ENCODE data around the gene VAT1L.

VAT1L gene

DNA sequence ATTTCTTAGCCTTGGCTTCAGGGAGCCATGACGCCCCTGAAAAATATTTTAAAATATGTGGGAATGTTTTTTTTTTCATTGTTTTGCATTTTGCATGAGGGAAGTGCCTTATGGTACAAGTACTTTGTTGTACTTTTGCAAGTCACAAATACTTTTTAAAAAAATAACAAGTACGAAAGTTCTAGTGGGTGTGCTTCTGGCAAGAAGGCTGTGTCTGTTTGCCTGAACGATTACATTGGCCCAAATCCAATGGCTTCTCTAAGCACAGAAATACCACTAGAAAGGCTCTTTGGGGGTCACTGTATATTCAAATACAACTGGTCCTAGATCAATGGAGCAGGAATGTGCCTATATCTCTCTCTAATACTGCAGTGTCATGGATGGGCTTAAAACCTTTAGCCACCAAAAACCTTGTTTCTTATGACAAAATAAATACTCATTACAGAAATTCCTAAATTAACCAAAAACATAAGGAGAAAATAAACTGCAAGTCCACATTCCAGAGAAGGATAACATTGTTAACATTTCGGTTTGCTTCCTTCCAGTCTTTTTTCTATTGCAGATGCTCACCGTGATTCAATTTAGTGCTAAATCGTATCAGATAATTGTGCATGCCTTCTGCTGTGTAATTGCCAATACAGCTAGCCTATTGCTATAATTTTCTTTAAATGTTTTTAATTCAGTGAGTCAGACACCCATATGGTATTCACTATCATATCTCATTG is 97.4 kb downstream of the VAT1L start:
- no peak overlapping the region for H3K9ac ChIP-seq (ENCODE audit: low read depth in 1 of 2, low read length in 2 of 2)
- no peak overlapping the region for H3K4me3 ChIP-seq (ENCODE audit: low read depth in 1 of 2, low read length in 2 of 2)
- H3K27ac ChIP-seq (ENCODE audit: low read depth, low read length) = no peak overlapping the region
- no peaks in the 10 kb centered on the region for H3K27me3 ChIP-seq (ENCODE audit: control insufficient read depth in 1 of 2, insufficient read depth in 2 of 2, low read length in 2 of 2)
- no peaks in the 10 kb centered on the region for H3K9me3 ChIP-seq (ENCODE audit: control insufficient read depth in 1 of 2, low read length in 2 of 2)
- H3K4me1 ChIP-seq (ENCODE audit: control insufficient read depth in 1 of 2, insufficient read depth in 2 of 2, low read length in 2 of 2) = no peaks in the 10 kb centered on the region
- no peaks in the 10 kb centered on the region for H3K36me3 ChIP-seq (ENCODE audit: control insufficient read depth in 1 of 2, insufficient read depth in 2 of 2, low read length in 2 of 2)

GRCh38 chr16:77888871-77889270 is 100.5 kb downstream of the VAT1L start:
- H3K9ac ChIP-seq (ENCODE audit: low read depth in 1 of 2, low read length in 2 of 2) = no peak overlapping the region
- H3K9me3 ChIP-seq (ENCODE audit: control insufficient read depth in 1 of 2, low read length in 2 of 2) = no peaks in the 10 kb centered on the region
- H3K36me3 ChIP-seq (ENCODE audit: control insufficient read depth in 1 of 2, insufficient read depth in 2 of 2, low read length in 2 of 2) = no peaks in the 10 kb centered on the region
- no peak overlapping the region for H3K27ac ChIP-seq (ENCODE audit: low read depth, low read length)
- no peak overlapping the region for H3K4me3 ChIP-seq (ENCODE audit: low read depth in 1 of 2, low read length in 2 of 2)
- no peaks in the 10 kb centered on the region for H3K27me3 ChIP-seq (ENCODE audit: control insufficient read depth in 1 of 2, insufficient read depth in 2 of 2, low read length in 2 of 2)
- no peaks in the 10 kb centered on the region for H3K4me1 ChIP-seq (ENCODE audit: control insufficient read depth in 1 of 2, insufficient read depth in 2 of 2, low read length in 2 of 2)

DNA sequence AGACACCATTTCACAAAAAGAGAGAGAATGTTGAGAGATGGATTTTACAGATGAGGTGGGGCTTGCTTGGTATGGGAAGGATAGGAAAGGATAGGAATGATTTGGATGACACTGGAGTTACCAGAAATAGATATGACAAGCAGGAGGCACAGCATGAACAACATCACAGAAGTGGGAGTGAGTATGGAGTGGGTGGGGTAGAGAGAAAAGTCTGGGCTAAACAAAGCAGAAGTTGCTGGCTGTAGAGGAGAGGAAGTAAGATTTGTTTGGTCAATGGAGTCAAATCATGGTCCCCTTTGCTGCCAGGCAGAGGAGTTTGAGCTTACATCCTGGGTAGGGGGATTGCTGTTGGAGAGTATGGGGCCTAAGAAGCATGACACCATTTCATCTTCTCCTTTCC is 101.7 kb downstream of the VAT1L start:
- Histone ChIP-seq H3K4me1 (ENCODE audit: control insufficient read depth in 1 of 2, insufficient read depth in 2 of 2, low read length in 2 of 2) (no peaks in the 10 kb centered on the region), H3K4me3 (ENCODE audit: low read depth in 1 of 2, low read length in 2 of 2) (no peak overlapping the region), H3K36me3 (ENCODE audit: control insufficient read depth in 1 of 2, insufficient read depth in 2 of 2, low read length in 2 of 2) (no peaks in the 10 kb centered on the region), H3K27ac (ENCODE audit: low read depth, low read length) (no peak overlapping the region), H3K9me3 (ENCODE audit: control insufficient read depth in 1 of 2, low read length in 2 of 2) (no peaks in the 10 kb centered on the region), H3K9ac (ENCODE audit: low read depth in 1 of 2, low read length in 2 of 2) (no peak overlapping the region), H3K27me3 (ENCODE audit: control insufficient read depth in 1 of 2, insufficient read depth in 2 of 2, low read length in 2 of 2) (no peaks in the 10 kb centered on the region)

- H3K27ac ChIP-seq (ENCODE audit: low read depth, low read length) = no peak overlapping the region
- no peaks in the 10 kb centered on the region for H3K9me3 ChIP-seq (ENCODE audit: control insufficient read depth in 1 of 2, low read length in 2 of 2)
- no peak overlapping the region for H3K9ac ChIP-seq (ENCODE audit: low read depth in 1 of 2, low read length in 2 of 2)
- H3K4me1 ChIP-seq (ENCODE audit: control insufficient read depth in 1 of 2, insufficient read depth in 2 of 2, low read length in 2 of 2) = no peaks in the 10 kb centered on the region
- H3K36me3 ChIP-seq (ENCODE audit: control insufficient read depth in 1 of 2, insufficient read depth in 2 of 2, low read length in 2 of 2) = no peaks in the 10 kb centered on the region
- H3K27me3 ChIP-seq (ENCODE audit: control insufficient read depth in 1 of 2, insufficient read depth in 2 of 2, low read length in 2 of 2) = no peaks in the 10 kb centered on the region
- H3K4me3 ChIP-seq (ENCODE audit: low read depth in 1 of 2, low read length in 2 of 2) = no peak overlapping the region
These were observed 105.8 kb downstream of the VAT1L start for GRCh38 chr16:77894162-77894561.

- Histone ChIP-seq H3K9me3 (ENCODE audit: control insufficient read depth in 1 of 2, low read length in 2 of 2) (no peaks in the 10 kb centered on the region), H3K9ac (ENCODE audit: low read depth in 1 of 2, low read length in 2 of 2) (no peak overlapping the region), H3K36me3 (ENCODE audit: control insufficient read depth in 1 of 2, insufficient read depth in 2 of 2, low read length in 2 of 2) (no peaks in the 10 kb centered on the region), H3K4me3 (ENCODE audit: low read depth in 1 of 2, low read length in 2 of 2) (no peak overlapping the region), H3K27me3 (ENCODE audit: control insufficient read depth in 1 of 2, insufficient read depth in 2 of 2, low read length in 2 of 2) (no peaks in the 10 kb centered on the region), H3K27ac (ENCODE audit: low read depth, low read length) (no peak overlapping the region), H3K4me1 (ENCODE audit: control insufficient read depth in 1 of 2, insufficient read depth in 2 of 2, low read length in 2 of 2) (no peaks in the 10 kb centered on the region)
These were observed 107.6 kb downstream of the VAT1L start for GRCh38 chr16:77895962-77896361.

DNA sequence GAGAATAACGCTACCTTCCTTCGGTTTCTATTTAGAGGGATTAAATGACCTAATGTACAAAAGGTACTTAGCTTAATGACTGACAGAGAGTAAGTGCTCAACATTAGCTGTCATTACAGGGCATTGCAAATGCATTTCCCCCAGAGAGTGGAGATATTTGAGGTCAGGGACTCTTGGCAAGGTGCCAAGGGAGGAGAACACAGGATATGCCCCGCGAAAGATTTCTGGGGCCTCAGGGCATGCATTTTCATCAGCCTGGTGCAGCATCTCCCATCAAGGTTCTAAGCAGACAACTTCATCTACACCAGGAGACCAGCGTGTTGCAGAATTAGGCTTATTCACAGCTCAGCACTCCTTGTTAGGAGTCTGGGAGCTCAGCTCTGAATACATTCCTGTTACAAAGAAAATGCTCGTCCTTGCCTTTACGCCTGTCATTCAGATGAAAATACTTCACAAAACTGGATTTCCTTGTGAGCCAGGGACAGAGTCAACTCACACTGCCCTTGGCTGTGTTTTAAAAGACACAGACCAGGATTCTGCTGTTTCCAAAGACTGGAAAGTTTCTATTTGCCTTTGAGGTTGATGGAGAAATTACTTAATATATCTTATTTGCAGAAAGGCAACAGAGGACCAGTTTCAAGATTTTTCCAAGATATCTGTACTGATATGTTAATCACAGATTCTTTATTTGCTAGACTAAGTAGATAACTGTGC is 108.2 kb downstream of the VAT1L start:
- no peaks in the 10 kb centered on the region for H3K9me3 ChIP-seq (ENCODE audit: control insufficient read depth in 1 of 2, low read length in 2 of 2)
- no peaks in the 10 kb centered on the region for H3K4me1 ChIP-seq (ENCODE audit: control insufficient read depth in 1 of 2, insufficient read depth in 2 of 2, low read length in 2 of 2)
- H3K36me3 ChIP-seq (ENCODE audit: control insufficient read depth in 1 of 2, insufficient read depth in 2 of 2, low read length in 2 of 2) = no peaks in the 10 kb centered on the region
- H3K9ac ChIP-seq (ENCODE audit: low read depth in 1 of 2, low read length in 2 of 2) = no peak overlapping the region
- H3K27me3 ChIP-seq (ENCODE audit: control insufficient read depth in 1 of 2, insufficient read depth in 2 of 2, low read length in 2 of 2) = no peaks in the 10 kb centered on the region
- no peak overlapping the region for H3K4me3 ChIP-seq (ENCODE audit: low read depth in 1 of 2, low read length in 2 of 2)
- no peak overlapping the region for H3K27ac ChIP-seq (ENCODE audit: low read depth, low read length)

DNA sequence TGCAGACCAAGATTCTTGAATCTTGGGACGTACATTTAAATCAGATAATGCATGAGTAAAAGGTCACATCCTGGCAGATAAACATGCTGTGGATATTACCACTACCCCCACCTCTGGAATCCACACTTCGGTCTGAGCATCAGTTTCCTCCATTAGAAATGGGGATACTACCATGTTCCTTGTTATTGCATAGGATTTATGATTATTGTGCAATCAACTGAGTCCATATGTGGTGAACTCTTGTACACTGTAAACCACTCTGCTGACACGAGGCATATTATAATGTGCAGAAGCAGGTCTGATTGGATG is 108.7 kb downstream of the VAT1L start:
- Histone ChIP-seq H3K9me3 (ENCODE audit: control insufficient read depth in 1 of 2, low read length in 2 of 2) (no peaks in the 10 kb centered on the region), H3K36me3 (ENCODE audit: control insufficient read depth in 1 of 2, insufficient read depth in 2 of 2, low read length in 2 of 2) (no peaks in the 10 kb centered on the region), H3K4me3 (ENCODE audit: low read depth in 1 of 2, low read length in 2 of 2) (no peak overlapping the region), H3K27me3 (ENCODE audit: control insufficient read depth in 1 of 2, insufficient read depth in 2 of 2, low read length in 2 of 2) (no peaks in the 10 kb centered on the region), H3K4me1 (ENCODE audit: control insufficient read depth in 1 of 2, insufficient read depth in 2 of 2, low read length in 2 of 2) (no peaks in the 10 kb centered on the region), H3K27ac (ENCODE audit: low read depth, low read length) (no peak overlapping the region), H3K9ac (ENCODE audit: low read depth in 1 of 2, low read length in 2 of 2) (no peak overlapping the region)

DNA sequence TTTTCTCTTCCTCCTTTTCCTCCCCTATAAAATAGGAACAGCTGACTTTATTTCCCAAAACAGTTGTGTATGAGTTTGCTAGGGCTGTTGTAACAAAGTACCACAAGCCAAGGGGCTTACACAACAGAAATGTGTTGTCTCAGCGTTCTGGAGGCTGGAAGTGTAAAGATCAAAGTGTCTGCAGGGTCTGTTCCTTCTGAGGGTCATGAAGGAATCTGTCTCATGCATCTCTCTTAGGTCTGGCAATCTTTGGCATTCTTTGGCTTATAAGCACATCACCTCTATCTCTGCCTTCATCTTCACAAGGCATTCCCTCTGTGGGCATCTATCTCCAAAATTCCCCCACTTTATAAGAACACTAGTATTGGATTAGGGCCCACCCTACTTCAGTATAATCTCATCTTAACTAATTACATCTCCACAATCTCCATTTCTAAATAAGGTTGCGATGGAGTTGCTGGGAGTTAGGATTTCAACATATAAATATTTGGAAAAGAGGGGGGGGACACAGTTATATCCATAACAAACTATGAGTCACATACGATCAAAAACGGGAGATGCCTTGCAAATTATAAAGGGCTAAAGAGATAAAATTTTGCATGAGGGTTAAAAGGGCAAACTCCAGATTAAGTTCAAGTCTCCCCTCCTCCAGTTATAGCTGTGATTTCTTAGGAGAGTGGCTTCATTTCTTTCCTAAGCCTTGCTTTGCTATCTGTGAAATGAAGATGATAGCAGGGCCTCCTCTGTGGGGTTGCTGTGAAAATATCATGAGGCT is 109.7 kb downstream of the VAT1L start:
- Histone ChIP-seq H3K9me3 (ENCODE audit: control insufficient read depth in 1 of 2, low read length in 2 of 2) (no peaks in the 10 kb centered on the region), H3K27ac (ENCODE audit: low read depth, low read length) (peak overlapping the region; percentile 23)

DNA sequence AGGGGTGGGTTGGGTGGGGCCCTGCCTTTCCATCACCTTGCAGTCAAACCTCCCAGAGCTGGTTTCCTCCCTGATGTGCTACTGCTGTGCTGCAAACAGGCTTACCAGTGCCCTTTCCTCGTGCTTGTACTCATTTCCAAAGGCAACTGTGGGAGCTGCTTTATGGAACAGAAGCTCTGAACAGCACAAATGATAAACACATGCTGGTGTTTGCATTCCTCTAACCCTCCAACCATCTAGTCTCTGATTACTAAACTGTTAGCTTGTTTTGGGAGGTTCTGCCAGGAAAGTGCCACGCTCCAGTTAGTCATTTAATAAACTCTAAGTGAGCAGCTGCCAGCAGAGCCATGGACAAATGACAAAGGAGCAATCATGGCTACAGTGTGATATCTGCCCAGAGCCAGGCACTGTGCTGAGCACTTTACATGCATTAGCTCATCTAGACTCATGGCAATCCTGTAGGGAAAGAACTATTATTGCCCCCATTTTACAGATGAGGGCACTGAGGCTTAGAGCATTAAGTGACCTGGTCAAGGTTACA is 110.4 kb downstream of the VAT1L start:
- no peaks in the 10 kb centered on the region for H3K9me3 ChIP-seq (ENCODE audit: control insufficient read depth in 1 of 2, low read length in 2 of 2)
- no peak overlapping the region for H3K9ac ChIP-seq (ENCODE audit: low read depth in 1 of 2, low read length in 2 of 2)
- no peaks in the 10 kb centered on the region for H3K4me1 ChIP-seq (ENCODE audit: control insufficient read depth in 1 of 2, insufficient read depth in 2 of 2, low read length in 2 of 2)
- H3K36me3 ChIP-seq (ENCODE audit: control insufficient read depth in 1 of 2, insufficient read depth in 2 of 2, low read length in 2 of 2) = no peaks in the 10 kb centered on the region
- H3K27ac ChIP-seq (ENCODE audit: low read depth, low read length) = no peak overlapping the region
- H3K27me3 ChIP-seq (ENCODE audit: control insufficient read depth in 1 of 2, insufficient read depth in 2 of 2, low read length in 2 of 2) = no peaks in the 10 kb centered on the region
- H3K4me3 ChIP-seq (ENCODE audit: low read depth in 1 of 2, low read length in 2 of 2) = no peak overlapping the region

More for the DNA sequence above, 109.7 kb downstream of the VAT1L start:
- no peaks in the 10 kb centered on the region for H3K36me3 ChIP-seq (ENCODE audit: control insufficient read depth in 1 of 2, insufficient read depth in 2 of 2, low read length in 2 of 2)
- no peaks in the 10 kb centered on the region for H3K27me3 ChIP-seq (ENCODE audit: control insufficient read depth in 1 of 2, insufficient read depth in 2 of 2, low read length in 2 of 2)
- H3K9ac ChIP-seq (ENCODE audit: low read depth in 1 of 2, low read length in 2 of 2) = no peak overlapping the region
- no peak overlapping the region for H3K4me3 ChIP-seq (ENCODE audit: low read depth in 1 of 2, low read length in 2 of 2)
- no peaks in the 10 kb centered on the region for H3K4me1 ChIP-seq (ENCODE audit: control insufficient read depth in 1 of 2, insufficient read depth in 2 of 2, low read length in 2 of 2)

GRCh38 chr16:77899416-77899815 is 111.1 kb downstream of the VAT1L start:
- Histone ChIP-seq H3K9me3 (ENCODE audit: control insufficient read depth in 1 of 2, low read length in 2 of 2) (no peaks in the 10 kb centered on the region), H3K4me3 (ENCODE audit: low read depth in 1 of 2, low read length in 2 of 2) (no peak overlapping the region), H3K27ac (ENCODE audit: low read depth, low read length) (no peak overlapping the region), H3K36me3 (ENCODE audit: control insufficient read depth in 1 of 2, insufficient read depth in 2 of 2, low read length in 2 of 2) (no peaks in the 10 kb centered on the region), H3K4me1 (ENCODE audit: control insufficient read depth in 1 of 2, insufficient read depth in 2 of 2, low read length in 2 of 2) (no peaks in the 10 kb centered on the region), H3K27me3 (ENCODE audit: control insufficient read depth in 1 of 2, insufficient read depth in 2 of 2, low read length in 2 of 2) (no peaks in the 10 kb centered on the region), H3K9ac (ENCODE audit: low read depth in 1 of 2, low read length in 2 of 2) (no peak overlapping the region)

All from duodenal mucosa (tissue), 2 donors.